HCT116 (cell line): ENCODE measurements around the gene PIEZO2. TPM values are rescaled to one million over a fixed set of nuclear protein-coding genes. Genes with fewer than 3 reads are reported as not detected.

Source experiments
- ATAC-seq: fragments of 200-7000 bp; cut with Tn5 transposase; 2 replicates; pipeline ENCODE4 v1.9.1; 2020; ENCODE audit warnings: mild to moderate bottlenecking, moderate library complexity
- BruUV-seq: library from RNA; stranded (reverse); fragments of 400-500 nt; replicated peaks from 2 replicates; lab custom pipeline; 2021; lab: Mats Ljungman, UMichigan
- CTCF ChIA-PET: fragments of 300-600 bp; sonication (Branson Sonifier 250); formaldehyde crosslinking; loops from one replicate; lab custom pipeline; 2021; ENCODE audit warnings: antibody characterized with exemption; lab: Charles Lee
- POLR2A ChIA-PET: fragments of 300-600, 350-600 bp; sonication (Branson Sonifier 250); formaldehyde crosslinking; loops from one replicate; lab custom pipeline; 2021; ENCODE audit warnings: antibody characterized with exemption; lab: Charles Lee
- RAD21 ChIA-PET, 2 experiments: fragments of 300-600 bp; sonication (Branson Sonifier 250); formaldehyde crosslinking; loops; one replicate each; lab custom pipeline; 2023; ENCODE audit warnings: low total read pairs in 2 of 2; ENCODE audit not compliant: uncharacterized antibody in 2 of 2, unreplicated experiment in 2 of 2, low non-redundant PET in 1 of 2; lab: Charles Lee
- DNase-seq: peaks from one replicate; pipeline ENCODE4 v3.0.0-alpha.2; 2010; ENCODE audit warnings: low read depth, low spot score
- H2AFZ ChIP-seq: fragments of 200-600 bp; shearing (Covaris generic), sonication (generic); 2 replicates; pipeline ENCODE4 v1.6.1; 2017; ENCODE audit warnings: low read depth, mixed run types, mixed read lengths, antibody characterized with exemption, low read length; ENCODE audit not compliant: poor library complexity, severe bottlenecking
- H3K27ac ChIP-seq: 2 replicates; pipeline ENCODE4 v1.5.1; 2012; ENCODE audit warnings: low read depth, low read length
- H3K27me3 ChIP-seq: fragments of 200-600 bp; sonication (generic); 2 replicates; pipeline ENCODE4 v1.6.1; 2016; ENCODE audit warnings: mixed run types, low read length, mixed read lengths; ENCODE audit not compliant: insufficient read depth
- H3K36me3 ChIP-seq, 2 experiments: fragments of 200-500 bp in 1 of 2; fragments of 200-600 bp in 1 of 2; sonication (Bioruptor generic) in 1 of 2; sonication (generic) in 1 of 2; 2 replicates each; pipeline versions ENCODE4 v1.5.1 to v1.6.1; 2014 to 2016; ENCODE audit warnings: low read length in 2 of 2, inconsistent platforms in 1 of 2, mixed read lengths in 1 of 2, mixed run types in 1 of 2; ENCODE audit not compliant: insufficient read depth in 2 of 2, control insufficient read depth in 1 of 2
- H3K4me1 ChIP-seq, 2 experiments: fragments of 200-600 bp in 1 of 2; sonication (generic) in 1 of 2; 2 replicates each; pipeline versions ENCODE4 v1.5.1 to v1.6.1; 2012 to 2017; ENCODE audit warnings: low read length in 2 of 2, inconsistent platforms in 1 of 2, mild to moderate bottlenecking in 1 of 2, mixed read lengths in 1 of 2, mixed run types in 1 of 2, moderate library complexity in 1 of 2; ENCODE audit not compliant: insufficient read depth in 2 of 2, control insufficient read depth in 1 of 2
- H3K4me2 ChIP-seq: fragments of 200-600 bp; sonication (generic); 2 replicates; pipeline ENCODE4 v1.6.1; 2017; ENCODE audit warnings: mixed run types, low read length, mixed read lengths
- H3K4me3 ChIP-seq, 2 experiments: fragments of 200-600 bp in 1 of 2; sonication (generic) in 1 of 2; replicated peaks in 1 of 2; 2 replicates each; pipeline ENCODE4 v1.5.1; 2011 to 2016; ENCODE audit warnings: low read length in 2 of 2, control low read depth in 1 of 2, low read depth in 1 of 2, mild to moderate bottlenecking in 1 of 2, mixed read lengths in 1 of 2, mixed run types in 1 of 2
- H3K79me2 ChIP-seq: fragments of 200-600 bp; sonication (generic); 2 replicates; pipeline ENCODE4 v1.6.1; 2017; ENCODE audit warnings: mild to moderate bottlenecking, mixed run types, low read length, moderate library complexity, mixed read lengths; ENCODE audit not compliant: insufficient read depth
- H3K9ac ChIP-seq: fragments of 200-600 bp; sonication (generic); 2 replicates; pipeline ENCODE4 v1.6.1; 2016; ENCODE audit warnings: low read length, mixed read lengths
- H3K9me2 ChIP-seq: fragments of 200-600 bp; sonication (generic), shearing (Covaris generic); 2 replicates; pipeline ENCODE4 v1.6.1; 2017; ENCODE audit warnings: mixed run types, mild to moderate bottlenecking, moderate library complexity; ENCODE audit not compliant: insufficient read depth
- H3K9me3 ChIP-seq, 2 experiments: fragments of 200-500 bp in 1 of 2; fragments of 200-600 bp in 1 of 2; sonication (Bioruptor generic) in 1 of 2; sonication (generic) in 1 of 2; 2 replicates each; pipeline ENCODE4 v1.6.1; 2014 to 2017; ENCODE audit warnings: low read length in 2 of 2, mixed read lengths in 2 of 2, inconsistent platforms in 1 of 2, low read depth in 1 of 2, mild to moderate bottlenecking in 1 of 2, mixed run types in 1 of 2, moderate library complexity in 1 of 2; ENCODE audit not compliant: control insufficient read depth in 1 of 2, insufficient read depth in 1 of 2
- H4K20me1 ChIP-seq: fragments of 200-600 bp; sonication (generic), shearing (Covaris generic); 2 replicates; pipeline ENCODE4 v1.6.1; 2017; ENCODE audit warnings: mixed run types, mild to moderate bottlenecking, moderate library complexity; ENCODE audit not compliant: insufficient read depth
- CEBPB ChIP-seq: IDR thresholded peaks from 2 replicates; pipeline ENCODE4 v1.6.1; 2012; ENCODE audit warnings: low read depth
- CTCF ChIP-seq, 3 experiments: fragments of 200-600 bp in 1 of 3; sonication (generic) in 1 of 3; IDR thresholded peaks in 2 of 3; conservative IDR thresholded peaks in 1 of 3; 2 replicates each; pipeline ENCODE4 v1.5.1; 2012 to 2017; ENCODE audit warnings: low read depth in 2 of 3, low read length in 2 of 3, antibody characterized with exemption in 1 of 3, borderline replicate concordance in 1 of 3, control low read depth in 1 of 3, mild to moderate bottlenecking in 1 of 3, mixed read lengths in 1 of 3, mixed run types in 1 of 3, moderate library complexity in 1 of 3; ENCODE audit not compliant: insufficient read depth in 1 of 3
- EGR1 ChIP-seq: IDR thresholded peaks from 2 replicates; pipeline ENCODE4 v1.6.1; 2012; ENCODE audit warnings: low read depth
- ELF1 ChIP-seq: IDR thresholded peaks from 2 replicates; pipeline ENCODE4 v1.6.1; 2012; ENCODE audit warnings: low read depth, borderline replicate concordance
- EZH2 ChIP-seq: fragments of 200-600 bp; sonication (generic); IDR thresholded peaks from 2 replicates; pipeline ENCODE4 v1.6.1; 2017; ENCODE audit warnings: antibody characterized with exemption, mixed run types
- EZH2phosphoT487 ChIP-seq: fragments of 200-600 bp; IDR thresholded peaks from 2 replicates; pipeline ENCODE4 v1.6.1; 2018; ENCODE audit warnings: antibody characterized with exemption, borderline replicate concordance
- FOSL1 ChIP-seq: IDR thresholded peaks from 2 replicates; pipeline ENCODE4 v1.6.1; 2012; ENCODE audit warnings: low read depth
- JUND ChIP-seq: IDR thresholded peaks from 2 replicates; pipeline ENCODE4 v1.6.1; 2012
- POLR2A ChIP-seq: IDR thresholded peaks from 2 replicates; pipeline ENCODE4 v1.7.0; 2011; ENCODE audit warnings: borderline replicate concordance; ENCODE audit not compliant: insufficient read depth, insufficient read length; ENCODE audit errors: extremely low read depth
- POLR2AphosphoS5 ChIP-seq: IDR thresholded peaks from 2 replicates; pipeline ENCODE4 v1.6.1; 2011; ENCODE audit warnings: mild to moderate bottlenecking, low read depth, low read length, moderate library complexity
- RAD21 ChIP-seq: IDR thresholded peaks from 2 replicates; pipeline ENCODE4 v1.6.1; 2012; ENCODE audit warnings: low read depth, mild to moderate bottlenecking
- REST ChIP-seq: IDR thresholded peaks from 2 replicates; pipeline ENCODE4 v1.6.1; 2012; ENCODE audit warnings: low read depth
- SIN3A ChIP-seq: IDR thresholded peaks from 2 replicates; pipeline ENCODE4 v1.6.1; 2012; ENCODE audit warnings: low read depth
- SP1 ChIP-seq: IDR thresholded peaks from 2 replicates; pipeline ENCODE4 v1.6.1; 2012; ENCODE audit warnings: low read depth
- SRF ChIP-seq: IDR thresholded peaks from 2 replicates; pipeline ENCODE4 v1.6.1; 2012; ENCODE audit warnings: low read depth
- TCF7L2 ChIP-seq: IDR thresholded peaks from 2 replicates; pipeline ENCODE4 v1.7.0; 2011; ENCODE audit warnings: borderline replicate concordance, inconsistent platforms; ENCODE audit not compliant: insufficient read depth, insufficient read length; ENCODE audit errors: extremely low read depth
- ZFX ChIP-seq: fragments of 450-650 bp; IDR thresholded peaks from 2 replicates; pipeline ENCODE4 v1.6.1; 2017
- ZNF274 ChIP-seq: fragments of 200-500 bp; sonication (Bioruptor generic); IDR thresholded peaks from 2 replicates; pipeline ENCODE4 v1.6.1; 2014; ENCODE audit warnings: mild to moderate bottlenecking, low read depth, low read length, inconsistent platforms
- intact Hi-C: fragments of 100-400 bp; cut with micrococcal nuclease; formaldehyde crosslinking; loops from 2 replicates; pipeline ENCODE4 v1.10.0; 2022
- total RNA-seq: library from RNA; stranded (reverse); gene quantifications from one replicate; pipeline ENCODE4 v1.2.1, GENCODE V29; 2021; ENCODE audit not compliant: unreplicated experiment
- TF ChIP-seq, protein P1 (sequence below): IDR thresholded peaks from 2 replicates; pipeline ENCODE4 v1.6.1; 2012
- TF ChIP-seq, protein P2 (sequence below): IDR thresholded peaks from 2 replicates; pipeline ENCODE4 v1.6.1; 2012

PIEZO2 gene
- total RNA-seq, 1 experiment from 2014 or later: 0.34 TPM

GRCh38 chr18:10851824-10852319 lies 297.5 kb downstream of the PIEZO2 start (continued):
- TF ChIP-seq JUND (no peak), CTCF (IDR thresholded peaks at IDR 0.05 in 2 of 3, conservative IDR thresholded peaks at IDR 0.05 in 1 of 3; ENCODE audit: borderline replicate concordance in 1 of 3, insufficient read depth in 1 of 3, low read depth in 2 of 3, low read length in 2 of 3) (peak; percentile 46 to 75 (median 51); a peak in 4 of 6 replicates), POLR2AphosphoS5 (no peak), ZFX (no peak), EZH2 (no peak), TCF7L2 (no peak), ZNF274 (no peak)

- H3K4me2 ChIP-seq: no peak overlapping the region
- TF ChIP-seq, protein P1, sequence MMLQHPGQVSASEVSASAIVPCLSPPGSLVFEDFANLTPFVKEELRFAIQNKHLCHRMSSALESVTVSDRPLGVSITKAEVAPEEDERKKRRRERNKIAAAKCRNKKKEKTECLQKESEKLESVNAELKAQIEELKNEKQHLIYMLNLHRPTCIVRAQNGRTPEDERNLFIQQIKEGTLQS: no peak
- TF ChIP-seq POLR2A: no peak
- no peak for TF ChIP-seq SP1
- no peak for TF ChIP-seq CEBPB
- TF ChIP-seq POLR2AphosphoS5: no peak
- TF ChIP-seq ZNF274: no peak
- TF ChIP-seq FOSL1: no peak
- no peak for TF ChIP-seq EGR1
- TF ChIP-seq SIN3A: no peak
- TF ChIP-seq, protein P2, sequence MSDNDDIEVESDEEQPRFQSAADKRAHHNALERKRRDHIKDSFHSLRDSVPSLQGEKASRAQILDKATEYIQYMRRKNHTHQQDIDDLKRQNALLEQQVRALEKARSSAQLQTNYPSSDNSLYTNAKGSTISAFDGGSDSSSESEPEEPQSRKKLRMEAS: no peak
- no peak for TF ChIP-seq ELF1
- no peak for TF ChIP-seq REST
- TF ChIP-seq RAD21: no peak
- TF ChIP-seq EZH2phosphoT487: no peak
- no peak for TF ChIP-seq JUND
- TF ChIP-seq ZFX: no peak
- TF ChIP-seq SRF: no peak
- no peak for TF ChIP-seq EZH2
- CTCF ChIA-PET: interaction anchor here (0.5 to 2.6 kb wide), 11 partner anchors 9 to 703 kb away, joined by 3 to 42 read pairs (median 5); no protein-coding TSS in a partner anchor
Observed at GRCh38 chr18:10850840-10851239, 298.5 kb downstream of the PIEZO2 start.

More at GRCh38 chr18:10850840-10851239, 298.5 kb downstream of the PIEZO2 start:
- H3K9me2 ChIP-seq: no peaks in the 10 kb centered on the region
- H3K79me2 ChIP-seq: no peaks in the 10 kb centered on the region
- ATAC-seq: no peak
- no peaks in the 10 kb centered on the region for H4K20me1 ChIP-seq
- POLR2A ChIA-PET: no interaction called here
- RAD21 ChIA-PET: no interaction called here
- H3K27ac ChIP-seq: no peak overlapping the region
- no peaks in the 10 kb centered on the region for H3K9me3 ChIP-seq
- no TSS peak for BruUV-seq
- no peak overlapping the region for H3K9ac ChIP-seq
- intact Hi-C loops: loop anchor here (1.0 to 5.0 kb wide), 5 partner anchors 51 to 701 kb away; no protein-coding TSS in a partner anchor
- no peaks in the 10 kb centered on the region for H3K4me1 ChIP-seq
- H3K4me3 ChIP-seq: no peak overlapping the region
- no peaks in the 10 kb centered on the region for H3K36me3 ChIP-seq
- peaks cover 24% of the 10 kb centered on the region for H3K27me3 ChIP-seq
- no peak overlapping the region for H2AFZ ChIP-seq
- DNase-seq: no peak
